GM12892 (cell line): ENCODE data around the gene FAM186B.

Experiments
- DNase-seq: peaks from one replicate; pipeline ENCODE4 v3.0.0; 2011; ENCODE audit not compliant: insufficient read length
- FAIRE-seq: peaks from 2 replicates; lab custom pipeline; 2011; peaks lifted over from hg19 to GRCh38; lab: Jason Lieb, UNC
- POLR2A ChIP-seq: IDR thresholded peaks from 2 replicates; pipeline ENCODE4 v1.6.1; 2011; ENCODE audit warnings: low read depth, low read length, control low read depth
- POLR2AphosphoS5 ChIP-seq: IDR thresholded peaks from 2 replicates; pipeline ENCODE4 v1.6.1; 2011; ENCODE audit warnings: low read depth, low read length, control low read depth
- TAF1 ChIP-seq: IDR thresholded peaks from 2 replicates; pipeline ENCODE4 v1.6.1; 2011; ENCODE audit warnings: low read depth, mild to moderate bottlenecking, control low read depth, low read length, borderline replicate concordance

Gene FAM186B

DNA sequence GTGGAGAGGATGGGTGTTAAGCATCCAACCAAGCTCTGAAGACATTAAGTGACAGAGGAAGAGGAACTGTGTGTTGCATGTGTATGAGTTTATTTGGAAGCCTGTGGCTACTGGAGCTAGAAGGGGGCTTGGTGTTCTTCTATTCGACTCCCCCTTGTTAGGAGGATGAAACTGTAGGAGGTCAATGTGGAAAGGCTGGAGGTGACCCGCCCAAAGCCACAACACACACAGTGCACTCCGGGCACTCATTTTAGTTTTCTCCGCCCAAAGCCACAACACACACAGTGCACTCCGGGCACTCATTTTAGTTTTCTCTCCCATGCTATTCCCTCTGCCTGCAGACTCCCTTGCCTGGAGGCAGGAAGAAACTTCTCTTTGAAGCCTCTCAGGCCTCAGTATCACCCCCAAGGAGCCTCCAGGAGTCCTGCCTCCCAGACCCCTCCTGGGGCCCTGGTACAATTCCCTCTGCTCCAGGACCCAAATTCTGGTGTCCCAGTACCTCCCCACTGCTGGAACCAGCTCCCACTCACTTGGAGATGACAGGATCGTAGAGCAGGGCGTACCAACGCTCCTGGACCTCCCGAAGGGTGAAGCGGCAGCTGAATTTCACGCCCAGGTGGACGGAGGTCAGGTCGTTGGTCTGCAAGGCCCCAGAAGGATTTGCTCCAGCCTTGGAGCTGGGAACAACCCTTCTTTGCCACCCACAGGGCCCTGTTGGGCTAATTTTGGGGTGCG lies 41.3 kb downstream of the FAM186B start:
- FAIRE-seq (no peak), DNase-seq (no peak)
- TF ChIP-seq POLR2AphosphoS5, result no peak
- TF ChIP-seq POLR2A, result no peak

DNA sequence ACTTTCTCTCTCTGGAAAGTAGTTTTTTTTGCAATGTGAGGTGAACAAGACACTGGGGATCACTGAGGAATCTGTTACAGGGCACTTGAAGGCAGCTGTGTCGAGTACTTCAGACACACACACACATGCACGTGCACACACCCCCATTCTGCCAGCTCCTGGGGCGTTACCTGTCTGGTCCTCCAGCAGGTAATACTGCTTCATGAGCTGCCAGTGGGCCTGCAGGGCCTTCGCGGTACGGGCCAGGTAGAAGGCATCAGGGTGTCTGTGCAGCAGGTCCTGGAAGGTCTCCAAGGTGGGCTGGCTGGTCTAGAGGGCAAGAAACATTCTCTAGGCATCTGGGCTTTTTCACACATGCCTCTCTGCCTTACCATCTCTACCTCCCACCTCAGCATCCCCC lies 42.6 kb downstream of the FAM186B start:
- TF ChIP-seq POLR2AphosphoS5 (no peak), TAF1 (no peak), POLR2A (no peak)
- FAIRE-seq, result no peak
- no peak for DNase-seq

- DNase-seq (no peak), FAIRE-seq (no peak)
- TF ChIP-seq TAF1 (no peak), POLR2AphosphoS5 (no peak), POLR2A (no peak)
These were observed 43.2 kb downstream of the FAM186B start for GRCh38 chr12:49562233-49562632.

- no peak for DNase-seq
- TF ChIP-seq TAF1 (no peak), POLR2A (no peak), POLR2AphosphoS5 (no peak)
- no peak for FAIRE-seq
These were observed 44.7 kb downstream of the FAM186B start for GRCh38 chr12:49560695-49561094.

DNA sequence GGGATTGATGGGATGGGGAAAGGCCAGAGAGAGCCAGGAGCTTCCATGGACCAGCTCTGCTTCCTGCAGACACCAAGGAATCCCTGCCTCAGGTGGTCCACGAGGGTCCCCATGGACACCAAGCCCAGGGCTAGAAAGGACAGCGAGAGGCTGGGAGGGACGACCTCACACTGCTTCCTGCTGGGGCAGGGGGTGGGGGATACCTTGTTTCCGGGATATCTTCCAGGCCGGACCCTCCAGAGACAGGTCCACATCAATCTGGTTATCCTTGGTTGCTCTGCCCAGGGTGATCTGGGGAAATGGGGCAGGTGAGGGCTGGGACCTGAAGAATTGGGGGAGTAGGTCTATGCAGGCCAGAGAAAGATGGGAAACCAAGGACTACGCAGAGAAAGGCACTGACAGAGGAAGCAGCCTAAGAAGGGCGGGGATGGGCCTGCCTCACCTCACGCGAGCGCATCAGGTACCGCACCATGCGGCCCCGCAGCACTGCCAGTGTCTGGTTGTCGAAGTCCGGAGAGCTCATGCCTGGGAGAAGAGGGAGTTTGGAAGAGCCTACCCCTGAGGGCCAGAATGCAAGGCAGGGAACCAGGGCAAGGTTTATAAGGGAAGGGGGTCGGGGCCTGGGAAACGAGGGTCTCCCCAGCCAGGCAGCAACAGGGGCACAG lies 46.3 kb downstream of the FAM186B start:
- TF ChIP-seq POLR2A, result no peak
- TF ChIP-seq POLR2AphosphoS5, result no peak
- TF ChIP-seq TAF1, result no peak
- DNase-seq, result no peak
- no peak for FAIRE-seq

DNA sequence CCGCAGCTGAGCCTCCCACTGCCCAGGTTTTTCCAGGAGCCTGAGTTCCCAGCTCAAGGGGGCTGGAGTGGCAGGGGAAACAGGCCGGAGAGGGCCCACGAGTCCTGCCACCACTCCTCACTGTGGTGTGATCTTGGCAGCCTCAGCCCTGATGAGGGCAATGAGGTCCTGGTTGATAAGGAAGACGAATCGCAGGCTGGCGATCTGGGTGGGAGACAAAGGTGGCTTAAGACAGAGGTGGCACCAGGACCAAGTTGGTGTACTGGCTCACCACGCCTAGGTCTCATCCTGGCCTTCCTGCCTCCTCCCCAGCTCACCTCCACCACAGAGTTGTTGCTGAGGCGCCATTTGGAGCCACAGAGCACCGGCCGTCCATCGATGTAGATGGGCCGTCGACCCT lies 46.9 kb downstream of the FAM186B start:
- no peak for FAIRE-seq
- TF ChIP-seq POLR2AphosphoS5 (no peak), POLR2A (no peak), TAF1 (no peak)
- no peak for DNase-seq

DNA sequence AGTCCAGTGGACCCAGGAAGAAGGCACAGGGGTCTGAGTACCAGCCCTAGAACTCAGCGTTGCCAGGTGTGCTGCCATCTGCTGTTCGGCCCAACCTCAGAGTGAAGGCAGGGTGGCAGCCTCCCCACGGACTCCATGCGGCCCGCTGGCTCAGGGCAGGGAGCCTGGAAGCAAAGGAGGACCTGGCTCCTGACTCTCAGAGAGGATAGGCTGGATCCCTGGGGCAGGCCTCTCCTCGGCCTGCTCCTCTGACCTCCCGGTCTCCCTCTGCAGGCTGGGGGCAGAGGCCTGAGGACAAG lies 47.6 kb downstream of the FAM186B start:
- DNase-seq (no peak), FAIRE-seq (no peak)
- TF ChIP-seq POLR2A (no peak), POLR2AphosphoS5 (no peak), TAF1 (no peak)

DNA sequence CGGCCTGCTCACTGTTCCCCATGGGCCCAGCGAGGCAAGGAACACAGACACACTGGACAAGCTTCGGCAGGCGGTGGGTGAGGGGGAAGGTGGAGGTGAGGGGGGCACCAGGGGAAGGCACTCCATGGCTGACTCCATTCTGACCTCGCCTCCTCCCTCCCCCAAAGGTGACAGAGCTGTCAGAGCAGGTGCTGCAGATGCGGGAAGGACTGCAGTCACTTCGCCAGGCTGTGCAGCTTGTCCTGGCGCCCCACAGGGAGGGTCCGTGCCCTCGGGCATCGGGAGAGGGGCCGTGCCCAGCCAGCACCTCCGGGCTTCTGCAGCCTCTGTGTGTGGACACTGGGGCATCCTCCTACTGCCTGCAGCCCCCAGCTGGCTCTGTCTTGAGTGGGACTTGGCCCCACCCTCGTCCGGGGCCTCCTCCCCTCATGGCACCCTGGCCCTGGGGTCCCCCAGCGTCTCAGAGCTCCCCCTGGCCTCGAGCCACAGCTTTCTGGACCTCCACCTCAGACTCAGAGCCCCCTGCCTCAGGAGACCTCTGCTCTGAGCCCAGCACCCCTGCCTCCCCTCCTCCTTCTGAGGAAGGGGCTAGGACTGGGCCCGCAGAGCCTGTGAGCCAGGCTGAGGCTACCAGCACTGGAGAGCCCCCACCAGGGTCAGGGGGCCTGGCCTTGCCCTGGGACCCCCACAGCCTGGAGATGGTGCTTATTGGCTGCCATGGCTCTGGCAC lies 48.1 kb downstream of the FAM186B start:
- DNase-seq, result no peak
- TF ChIP-seq POLR2A, result no peak; the same call in 1 of the 2 replicates
- no peak; the same call in 1 of the 2 replicates for TF ChIP-seq POLR2AphosphoS5
- TF ChIP-seq TAF1, result no peak
- FAIRE-seq, result no peak

GRCh38 chr12:49556391-49557186 lies 48.9 kb downstream of the FAM186B start:
- FAIRE-seq (no peak), DNase-seq (no peak)
- no peak for TF ChIP-seq POLR2A
- no peak for TF ChIP-seq POLR2AphosphoS5
- no peak for TF ChIP-seq TAF1

GRCh38 chr12:49555631-49556390 lies 49.6 kb downstream of the FAM186B start:
- DNase-seq (no peak), FAIRE-seq (no peak)
- peak; percentile 59 for TF ChIP-seq POLR2AphosphoS5
- TF ChIP-seq TAF1, result no peak
- TF ChIP-seq POLR2A, result peak; percentile 49

DNA sequence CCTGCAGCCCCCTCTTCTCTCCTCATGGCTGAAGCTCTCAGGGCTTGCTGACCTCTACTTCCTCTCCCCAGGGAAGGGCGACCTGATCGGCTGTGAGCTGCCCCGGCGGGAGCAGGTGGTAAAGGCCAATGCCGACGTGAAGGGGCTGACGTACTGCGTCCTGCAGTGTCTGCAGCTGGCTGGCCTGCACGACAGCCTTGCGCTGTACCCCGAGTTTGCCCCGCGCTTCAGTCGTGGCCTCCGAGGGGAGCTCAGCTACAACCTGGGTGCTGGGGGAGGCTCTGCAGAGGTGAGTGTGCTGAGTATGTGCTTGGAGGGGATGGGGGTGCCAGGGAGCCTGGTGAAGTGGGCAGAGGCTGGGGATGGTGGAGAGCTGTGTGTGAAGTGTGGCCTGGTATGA lies 51.2 kb downstream of the FAM186B start:
- FAIRE-seq (no peak), DNase-seq (no peak)
- TF ChIP-seq POLR2AphosphoS5 (no peak), TAF1 (no peak), POLR2A (no peak)
